ENCODE data around the gene KLHL1.

KLHL1 gene

DNA sequence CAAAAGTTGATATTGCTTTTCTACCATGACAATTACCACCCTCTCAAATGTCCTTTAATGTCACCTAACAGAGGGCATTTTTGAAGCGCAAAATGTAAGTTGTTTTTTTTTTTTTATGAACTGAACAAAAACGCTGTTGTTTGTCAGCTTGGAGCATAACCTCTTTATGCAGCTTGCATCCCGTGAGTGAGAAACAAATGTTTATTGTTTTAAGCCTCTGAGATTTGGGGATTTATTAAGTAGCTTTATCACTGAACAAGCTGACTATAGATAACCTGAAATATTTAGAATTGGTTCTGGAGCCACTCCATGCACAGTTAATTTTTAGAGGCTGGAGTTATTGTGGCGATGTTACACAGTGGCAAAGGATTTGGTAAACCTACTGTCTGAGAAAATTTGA is 80.7 kb downstream of the KLHL1 start:
- Histone ChIP-seq H3K36me3 (ENCODE audit: control insufficient read depth, insufficient read depth, low read length) (no peaks in the 10 kb centered on the region), H3K27me3 (replicated peaks; ENCODE audit: control insufficient read depth, insufficient read depth, low read length) (no peaks in the 10 kb centered on the region), H3K4me3 (replicated peaks; ENCODE audit: low read depth, low read length) (no peak overlapping the region)
- DNase-seq (ENCODE audit: extremely low read depth, insufficient read length) = no peak
- TF ChIP-seq, protein P1, sequence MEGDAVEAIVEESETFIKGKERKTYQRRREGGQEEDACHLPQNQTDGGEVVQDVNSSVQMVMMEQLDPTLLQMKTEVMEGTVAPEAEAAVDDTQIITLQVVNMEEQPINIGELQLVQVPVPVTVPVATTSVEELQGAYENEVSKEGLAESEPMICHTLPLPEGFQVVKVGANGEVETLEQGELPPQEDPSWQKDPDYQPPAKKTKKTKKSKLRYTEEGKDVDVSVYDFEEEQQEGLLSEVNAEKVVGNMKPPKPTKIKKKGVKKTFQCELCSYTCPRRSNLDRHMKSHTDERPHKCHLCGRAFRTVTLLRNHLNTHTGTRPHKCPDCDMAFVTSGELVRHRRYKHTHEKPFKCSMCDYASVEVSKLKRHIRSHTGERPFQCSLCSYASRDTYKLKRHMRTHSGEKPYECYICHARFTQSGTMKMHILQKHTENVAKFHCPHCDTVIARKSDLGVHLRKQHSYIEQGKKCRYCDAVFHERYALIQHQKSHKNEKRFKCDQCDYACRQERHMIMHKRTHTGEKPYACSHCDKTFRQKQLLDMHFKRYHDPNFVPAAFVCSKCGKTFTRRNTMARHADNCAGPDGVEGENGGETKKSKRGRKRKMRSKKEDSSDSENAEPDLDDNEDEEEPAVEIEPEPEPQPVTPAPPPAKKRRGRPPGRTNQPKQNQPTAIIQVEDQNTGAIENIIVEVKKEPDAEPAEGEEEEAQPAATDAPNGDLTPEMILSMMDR (IDR thresholded peaks at IDR 0.05; ENCODE audit: insufficient read depth, low read length, poor library complexity, severe bottlenecking) = no peak

DNA sequence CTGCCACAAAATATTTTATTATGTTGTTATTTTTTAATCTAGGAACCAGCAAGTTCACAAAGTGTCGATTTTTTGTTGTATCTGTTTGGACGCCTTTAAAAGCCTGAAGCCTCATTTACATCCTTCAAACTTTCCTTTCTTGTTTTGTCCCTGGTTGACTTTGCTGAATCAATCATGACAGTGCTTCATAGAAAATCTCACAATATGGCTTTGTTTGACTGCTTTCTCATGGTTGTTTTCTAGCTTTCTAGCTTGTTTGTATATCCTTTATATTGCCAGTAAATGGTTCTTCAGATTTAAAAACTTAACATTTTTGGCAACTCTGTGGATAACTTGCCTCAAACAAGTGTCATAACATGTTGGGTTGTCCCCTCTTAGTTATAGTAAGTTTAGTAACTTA is 84.7 kb downstream of the KLHL1 start:
- Histone ChIP-seq H3K27me3 (replicated peaks; ENCODE audit: control insufficient read depth, insufficient read depth, low read length) (no peaks in the 10 kb centered on the region), H3K4me3 (replicated peaks; ENCODE audit: low read depth, low read length) (no peak overlapping the region), H3K36me3 (ENCODE audit: control insufficient read depth, insufficient read depth, low read length) (no peaks in the 10 kb centered on the region)
- TF ChIP-seq, protein P1 (IDR thresholded peaks at IDR 0.05; ENCODE audit: insufficient read depth, low read length, poor library complexity, severe bottlenecking) = no peak
- no peak for DNase-seq (ENCODE audit: extremely low read depth, insufficient read length)

DNA sequence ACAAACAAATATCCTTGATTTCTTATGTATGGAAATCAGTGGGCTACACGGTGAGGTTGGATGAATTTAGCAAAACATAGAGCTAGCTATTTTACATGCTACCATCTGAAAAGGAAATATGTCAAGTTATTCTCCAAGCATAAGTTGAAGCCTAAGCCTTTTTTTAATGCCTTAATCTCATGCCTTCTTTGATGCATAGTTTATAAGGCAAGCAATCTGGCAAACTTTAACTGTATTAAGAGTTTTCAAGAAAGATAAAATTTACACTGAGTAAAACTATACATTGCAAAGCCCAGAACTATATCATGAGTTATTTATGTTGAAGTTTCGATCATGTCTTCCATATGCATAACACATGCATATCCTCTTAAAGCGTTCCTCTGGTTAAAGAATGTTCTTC is 85.6 kb downstream of the KLHL1 start:
- H3K4me3 ChIP-seq (replicated peaks; ENCODE audit: low read depth, low read length) = no peak overlapping the region
- no peak for DNase-seq (ENCODE audit: extremely low read depth, insufficient read length)
- H3K27me3 ChIP-seq (replicated peaks; ENCODE audit: control insufficient read depth, insufficient read depth, low read length) = no peaks in the 10 kb centered on the region
- TF ChIP-seq, protein P1 (IDR thresholded peaks at IDR 0.05; ENCODE audit: insufficient read depth, low read length, poor library complexity, severe bottlenecking) = no peak
- H3K36me3 ChIP-seq (ENCODE audit: control insufficient read depth, insufficient read depth, low read length) = no peaks in the 10 kb centered on the region

DNA sequence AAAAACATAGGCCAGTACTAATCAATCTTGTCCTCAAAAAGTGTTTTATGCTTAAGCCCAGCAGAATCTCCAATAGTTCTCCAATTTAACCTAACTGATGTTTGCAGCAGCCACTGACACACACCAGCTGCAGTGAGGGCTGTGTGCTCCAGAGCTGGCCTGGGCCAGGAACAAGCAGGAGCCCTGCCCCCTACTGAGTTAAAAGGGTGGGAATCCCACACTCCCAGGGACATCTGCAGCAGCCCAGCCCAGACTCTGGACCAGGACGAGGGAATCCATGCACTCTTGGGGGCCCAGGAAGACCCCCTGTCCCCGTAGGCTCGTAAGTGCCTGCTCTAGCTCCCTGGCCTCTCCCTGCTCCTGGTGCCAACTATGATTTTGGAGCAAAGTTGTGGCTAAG is 92.1 kb downstream of the KLHL1 start:
- Histone ChIP-seq H3K4me3 (replicated peaks; ENCODE audit: low read depth, low read length) (no peak overlapping the region), H3K27me3 (replicated peaks; ENCODE audit: control insufficient read depth, insufficient read depth, low read length) (no peaks in the 10 kb centered on the region), H3K36me3 (ENCODE audit: control insufficient read depth, insufficient read depth, low read length) (no peaks in the 10 kb centered on the region)
- TF ChIP-seq, protein P1 (IDR thresholded peaks at IDR 0.05; ENCODE audit: insufficient read depth, low read length, poor library complexity, severe bottlenecking) = no peak
- DNase-seq (ENCODE audit: extremely low read depth, insufficient read length) = no peak

GRCh38 chr13:70014337-70014736 is 93.9 kb downstream of the KLHL1 start:
- no peak for DNase-seq (ENCODE audit: extremely low read depth, insufficient read length)
- Histone ChIP-seq H3K36me3 (ENCODE audit: control insufficient read depth, insufficient read depth, low read length) (no peaks in the 10 kb centered on the region), H3K4me3 (replicated peaks; ENCODE audit: low read depth, low read length) (no peak overlapping the region), H3K27me3 (replicated peaks; ENCODE audit: control insufficient read depth, insufficient read depth, low read length) (no peaks in the 10 kb centered on the region)
- TF ChIP-seq, protein P1 (IDR thresholded peaks at IDR 0.05; ENCODE audit: insufficient read depth, low read length, poor library complexity, severe bottlenecking) = no peak

- Histone ChIP-seq H3K27me3 (replicated peaks; ENCODE audit: control insufficient read depth, insufficient read depth, low read length) (no peaks in the 10 kb centered on the region), H3K36me3 (ENCODE audit: control insufficient read depth, insufficient read depth, low read length) (no peaks in the 10 kb centered on the region), H3K4me3 (replicated peaks; ENCODE audit: low read depth, low read length) (no peak overlapping the region)
- TF ChIP-seq, protein P1 (IDR thresholded peaks at IDR 0.05; ENCODE audit: insufficient read depth, low read length, poor library complexity, severe bottlenecking) = no peak
- DNase-seq (ENCODE audit: extremely low read depth, insufficient read length) = no peak
These were observed 108.4 kb downstream of the KLHL1 start for GRCh38 chr13:69999875-70000274.

Data from GM06990 (cell line).